GM12872 (cell line): ENCODE data around the gene NUP50.

Source experiments
- TF ChIP-seq, protein P1 (sequence below): IDR thresholded peaks from 3 replicates; pipeline ENCODE4 v1.5.1; 2011; ENCODE audit warnings: low read depth, mild to moderate bottlenecking, low read length, moderate library complexity; ENCODE audit not compliant: insufficient read depth

The NUP50 gene

DNA sequence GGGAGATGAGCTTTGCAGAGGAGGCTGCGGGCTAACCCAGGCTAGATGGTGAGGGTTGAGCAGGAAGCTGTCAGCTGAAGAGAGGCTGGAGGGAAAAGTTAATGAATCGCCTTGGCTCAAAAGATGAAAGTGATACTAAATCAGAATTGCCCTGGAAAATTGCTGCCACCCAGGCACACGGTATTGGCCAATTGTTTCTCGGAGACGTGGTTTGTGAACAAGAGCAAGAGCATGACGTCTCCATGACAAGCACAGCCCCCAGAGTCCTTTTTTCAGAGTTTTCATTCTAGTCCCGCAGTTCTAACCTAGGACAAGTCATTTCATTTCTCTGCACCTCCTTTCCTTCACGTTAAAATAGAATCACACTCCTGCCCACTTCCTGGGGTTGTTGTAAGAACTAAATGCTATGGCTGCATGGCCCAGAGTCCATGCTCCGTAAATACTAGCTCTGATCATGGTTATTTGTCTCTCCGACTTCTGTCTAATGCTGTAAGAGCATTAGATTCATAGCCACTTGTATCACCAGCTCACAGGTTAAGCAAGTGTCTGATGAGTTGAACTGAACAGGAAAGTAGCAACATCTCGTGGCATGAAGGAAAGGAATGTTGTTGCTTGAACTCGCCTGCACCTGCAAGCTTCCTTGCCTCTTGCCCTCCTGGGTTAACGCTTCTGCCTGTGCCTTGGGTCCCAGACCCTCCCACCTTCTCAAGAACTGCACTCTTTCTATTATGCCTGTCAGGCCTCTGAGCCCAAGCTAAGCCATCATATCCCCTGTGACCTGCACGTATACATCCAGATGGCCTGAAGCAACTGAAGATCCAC, 33.8 kb upstream of the NUP50 start:
- TF ChIP-seq, protein P1, sequence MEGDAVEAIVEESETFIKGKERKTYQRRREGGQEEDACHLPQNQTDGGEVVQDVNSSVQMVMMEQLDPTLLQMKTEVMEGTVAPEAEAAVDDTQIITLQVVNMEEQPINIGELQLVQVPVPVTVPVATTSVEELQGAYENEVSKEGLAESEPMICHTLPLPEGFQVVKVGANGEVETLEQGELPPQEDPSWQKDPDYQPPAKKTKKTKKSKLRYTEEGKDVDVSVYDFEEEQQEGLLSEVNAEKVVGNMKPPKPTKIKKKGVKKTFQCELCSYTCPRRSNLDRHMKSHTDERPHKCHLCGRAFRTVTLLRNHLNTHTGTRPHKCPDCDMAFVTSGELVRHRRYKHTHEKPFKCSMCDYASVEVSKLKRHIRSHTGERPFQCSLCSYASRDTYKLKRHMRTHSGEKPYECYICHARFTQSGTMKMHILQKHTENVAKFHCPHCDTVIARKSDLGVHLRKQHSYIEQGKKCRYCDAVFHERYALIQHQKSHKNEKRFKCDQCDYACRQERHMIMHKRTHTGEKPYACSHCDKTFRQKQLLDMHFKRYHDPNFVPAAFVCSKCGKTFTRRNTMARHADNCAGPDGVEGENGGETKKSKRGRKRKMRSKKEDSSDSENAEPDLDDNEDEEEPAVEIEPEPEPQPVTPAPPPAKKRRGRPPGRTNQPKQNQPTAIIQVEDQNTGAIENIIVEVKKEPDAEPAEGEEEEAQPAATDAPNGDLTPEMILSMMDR: no peak

DNA sequence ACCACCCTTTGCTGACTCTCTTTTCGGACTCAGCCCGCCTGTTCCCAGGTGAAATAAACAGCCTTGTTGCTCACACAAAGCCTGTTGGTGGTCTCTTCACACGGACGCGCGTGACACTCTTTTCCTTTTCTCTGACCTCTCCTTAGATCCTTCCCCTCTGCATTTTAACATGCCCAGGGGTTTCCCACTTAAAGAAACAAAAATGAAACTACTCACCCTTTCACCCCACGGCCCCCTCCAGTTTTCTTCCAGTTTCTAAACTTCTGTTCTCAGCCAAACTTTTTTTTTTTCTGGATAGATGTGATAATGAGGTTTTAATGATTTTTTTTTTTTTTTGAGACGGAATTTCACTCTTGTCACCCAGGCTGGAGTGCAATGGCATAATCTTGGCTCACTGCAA, 32.8 kb upstream of the NUP50 start:
- TF ChIP-seq, protein P1: no peak

- TF ChIP-seq, protein P1: no peak
Measured at GRCh38 chr22:45131749-45132148, 32.0 kb upstream of the NUP50 start.

- TF ChIP-seq, protein P1: no peak
Measured at GRCh38 chr22:45134313-45134712, 29.4 kb upstream of the NUP50 start.

DNA sequence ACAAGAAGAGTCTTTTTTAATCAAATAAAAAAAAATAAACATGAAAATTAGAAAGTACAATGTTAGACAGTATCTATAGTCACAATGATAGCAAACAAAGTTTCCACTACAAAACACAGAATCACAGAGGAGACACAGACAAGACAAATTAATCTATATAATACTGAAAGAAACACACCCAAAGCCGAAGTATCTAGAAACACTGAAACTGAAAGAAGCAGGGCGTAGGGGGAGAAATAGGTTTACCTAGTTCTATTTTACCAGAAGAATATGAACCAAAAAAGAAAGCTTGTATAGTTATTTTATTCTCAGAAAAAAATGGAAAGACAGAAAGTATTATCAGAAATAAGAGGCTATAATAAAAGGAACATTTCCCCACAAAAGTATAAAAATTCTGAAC, 27.1 kb upstream of the NUP50 start:
- TF ChIP-seq, protein P1: no peak

DNA sequence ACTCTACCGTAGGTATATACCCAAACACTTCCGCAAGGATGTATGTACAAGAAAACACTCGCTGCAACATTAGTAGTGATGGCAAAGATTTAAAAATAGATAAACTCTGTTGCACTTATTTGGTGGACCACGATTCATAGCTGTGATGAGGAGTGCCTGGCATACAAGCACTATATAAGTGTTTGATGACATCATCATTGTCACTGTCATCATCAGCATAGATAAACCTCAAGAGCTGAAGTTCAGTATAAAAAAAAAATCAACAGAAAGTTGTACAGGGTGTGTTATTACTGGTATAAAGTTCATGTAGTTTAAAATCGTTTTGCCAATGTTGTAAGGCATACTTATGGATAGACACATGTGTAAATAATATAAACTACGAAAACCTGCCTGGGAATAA, 24.0 kb upstream of the NUP50 start:
- TF ChIP-seq, protein P1: no peak

- TF ChIP-seq, protein P1: no peak
Measured at GRCh38 chr22:45142376-45142775, 21.3 kb upstream of the NUP50 start.
